Astrocyte of the spinal cord (primary cell): ENCODE measurements around the gene LTB4R.

Experiments used
- DNase-seq: peaks from one replicate; pipeline ENCODE4 v3.0.0; 2011; ENCODE audit warnings: low read depth, low spot score
- H3K4me3 ChIP-seq: 2 replicates; pipeline ENCODE4 v1.5.1; 2011; ENCODE audit warnings: low read depth, mild to moderate bottlenecking, low read length, moderate library complexity
- CTCF ChIP-seq: IDR thresholded peaks from 2 replicates; pipeline ENCODE4 v1.5.1; 2012; ENCODE audit warnings: low read depth, mild to moderate bottlenecking, low read length, inconsistent platforms
- in situ Hi-C: cut with HindIII; loops from 2 replicates; pipeline ENCODE4 v1.10.0; 2017; ENCODE audit warnings: low sequenced_read_pairs

LTB4R gene

GRCh38 chr14:24366721-24367513 lies 55.6 kb downstream of the LTB4R start:
- in situ Hi-C loops, result no loop called here
- H3K4me3 ChIP-seq, result peak overlapping the region; percentile 94
- peak; percentile 97 for DNase-seq
- TF ChIP-seq CTCF, result no peak
